Stimulated activated CD8-positive, alpha-beta memory T cell treated with anti-CD3 and anti-CD28 coated beads, Interleukin-12 subunit alpha, Interleukin-12 subunit beta, amount 100 ng/mL, for 4 hours (primary cell): ENCODE results near the gene CSKMT.
"Not testable (repeated sequence)": the region's sequence is repeated elsewhere in the genome, so short reads cannot be mapped to it uniquely, and the experiment has no call there.

Experiments
- DNase-seq: peaks from one replicate; pipeline ENCODE4 v3.0.0-alpha.2; 2020; ENCODE audit warnings: low read depth

Gene CSKMT

GRCh38 chr11:62656796-62657429, 8.2 kb upstream of the CSKMT start:
- DNase-seq: no peak

GRCh38 chr11:62664405-62665074, 572 bp upstream of the CSKMT start:
- no peak for DNase-seq

- DNase-seq: peak; percentile 69
Observed at GRCh38 chr11:62665599-62666258, 617 bp downstream of the CSKMT start.

GRCh38 chr11:62666259-62666926, 1.3 kb downstream of the CSKMT start:
- DNase-seq: no peak

GRCh38 chr11:62667460-62667859, 2.3 kb downstream of the CSKMT start:
- no peak for DNase-seq

- DNase-seq: no peak
Observed at GRCh38 chr11:62669420-62670161, 4.5 kb downstream of the CSKMT start.

GRCh38 chr11:62671236-62671607, 6.1 kb downstream of the CSKMT start:
- no peak for DNase-seq

GRCh38 chr11:62671608-62672389, 6.7 kb downstream of the CSKMT start, which contains the start of the genes LBHD1 and UQCC3:
Gene LBHD1 (minus strand): TSS chr11:62672267. CDS start chr11:62670031, 2,236 bp downstream.
Gene UQCC3 (plus strand): TSS chr11:62671673. CDS start chr11:62671746, 73 bp downstream.
- DNase-seq: peak; percentile 57

GRCh38 chr11:62673196-62673525, 8.0 kb downstream of the CSKMT start:
- DNase-seq: no peak

- DNase-seq: not testable (repeated sequence)
Observed at GRCh38 chr11:62675415-62675814, 10.3 kb downstream of the CSKMT start.

- DNase-seq: no peak
Observed at GRCh38 chr11:62676698-62677097, 11.6 kb downstream of the CSKMT start.

GRCh38 chr11:62677156-62677555, 12.0 kb downstream of the CSKMT start:
- no peak for DNase-seq

GRCh38 chr11:62677714-62678113, 12.6 kb downstream of the CSKMT start:
- no peak for DNase-seq

- no peak for DNase-seq
Observed at GRCh38 chr11:62678433-62678769, 13.3 kb downstream of the CSKMT start.

- peak; percentile 74 for DNase-seq
Observed at GRCh38 chr11:62678770-62679696, 13.9 kb downstream of the CSKMT start, which contains the start of gene UBXN1. Gene UBXN1 (minus strand): TSS chr11:62679073. CDS start chr11:62678923, 150 bp downstream.

GRCh38 chr11:62680825-62681240, 15.7 kb downstream of the CSKMT start:
- no peak for DNase-seq

GRCh38 chr11:62682518-62682917, 17.4 kb downstream of the CSKMT start:
- DNase-seq: no peak

GRCh38 chr11:62687508-62688396, 22.6 kb downstream of the CSKMT start:
- DNase-seq: no peak

GRCh38 chr11:62688491-62688890, 23.4 kb downstream of the CSKMT start:
- no peak for DNase-seq
